Karpas-422 (cell line): ENCODE results near the gene UBE2L5. TPM values are rescaled to one million over a fixed set of nuclear protein-coding genes. Genes with fewer than 3 reads are reported as not detected.
"Not testable (repeated sequence)": the region's sequence is repeated elsewhere in the genome, so short reads cannot be mapped to it uniquely, and the experiment has no call there.

Source experiments
- DNase-seq: peaks from one replicate; pipeline ENCODE4 v3.0.0-alpha.2; 2015
- H2AFZ ChIP-seq: fragments of 200-600 bp; sonication (generic); 2 replicates; pipeline ENCODE4 v1.6.1; 2014; ENCODE audit warnings: antibody characterized with exemption, low read length, mixed read lengths
- H3K27ac ChIP-seq: fragments of 200-600 bp; sonication (generic); 2 replicates; pipeline ENCODE4 v1.5.1; 2014; ENCODE audit warnings: mild to moderate bottlenecking, low read length, moderate library complexity
- H3K27me3 ChIP-seq: fragments of 200-600 bp; sonication (generic); 2 replicates; pipeline ENCODE4 v1.6.1; 2014; ENCODE audit warnings: low read length, mixed read lengths
- H3K36me3 ChIP-seq: fragments of 200-600 bp; sonication (generic); 2 replicates; pipeline ENCODE4 v1.6.1; 2014; ENCODE audit warnings: low read length, mixed read lengths; ENCODE audit not compliant: insufficient read depth
- H3K4me1 ChIP-seq: fragments of 200-600 bp; sonication (generic); 2 replicates; pipeline ENCODE4 v1.6.1; 2014; ENCODE audit warnings: mild to moderate bottlenecking, low read length, mixed read lengths
- H3K4me2 ChIP-seq: fragments of 200-600 bp; sonication (generic); 2 replicates; pipeline ENCODE4 v1.6.1; 2014; ENCODE audit warnings: low read length, low read depth, mild to moderate bottlenecking; ENCODE audit not compliant: poor library complexity, severe bottlenecking
- H3K4me3 ChIP-seq: fragments of 200-600 bp; sonication (generic); 2 replicates; pipeline ENCODE4 v1.5.1; 2014; ENCODE audit warnings: mild to moderate bottlenecking, antibody characterized with exemption, low read length, mixed read lengths
- H3K79me2 ChIP-seq: fragments of 200-600 bp; sonication (generic); 2 replicates; pipeline ENCODE4 v1.6.1; 2014; ENCODE audit warnings: mild to moderate bottlenecking, low read length, mixed read lengths
- H3K9ac ChIP-seq: fragments of 200-600 bp; sonication (generic); 2 replicates; pipeline ENCODE4 v1.6.0; 2014; ENCODE audit warnings: low read length
- H3K9me2 ChIP-seq: fragments of 200-600 bp; sonication (generic), shearing (Covaris generic); replicated peaks from 2 replicates; pipeline ENCODE4 v1.6.0; 2014; ENCODE audit warnings: mild to moderate bottlenecking, low read length, moderate library complexity; ENCODE audit not compliant: insufficient read depth
- H3K9me3 ChIP-seq: fragments of 300-700, 200-600 bp; sonication (generic); 2 replicates; pipeline ENCODE4 v1.6.1; 2014; ENCODE audit warnings: low read length, mixed read lengths
- H4K20me1 ChIP-seq: fragments of 200-600 bp; sonication (generic); 2 replicates; pipeline ENCODE4 v1.6.1; 2014; ENCODE audit warnings: mild to moderate bottlenecking, antibody characterized with exemption, low read length, low read depth; ENCODE audit not compliant: insufficient read depth
- total RNA-seq: library from RNA; depleted of rRNA; stranded (reverse); fragments of >200 nt; shearing (Covaris generic); gene quantifications from 2 replicates; pipeline ENCODE4 v1.2.3, GENCODE V29; 2014; ENCODE audit warnings: low replicate concordance

Gene UBE2L5
- total RNA-seq, 1 experiment from 2014 or later = not detected

DNA sequence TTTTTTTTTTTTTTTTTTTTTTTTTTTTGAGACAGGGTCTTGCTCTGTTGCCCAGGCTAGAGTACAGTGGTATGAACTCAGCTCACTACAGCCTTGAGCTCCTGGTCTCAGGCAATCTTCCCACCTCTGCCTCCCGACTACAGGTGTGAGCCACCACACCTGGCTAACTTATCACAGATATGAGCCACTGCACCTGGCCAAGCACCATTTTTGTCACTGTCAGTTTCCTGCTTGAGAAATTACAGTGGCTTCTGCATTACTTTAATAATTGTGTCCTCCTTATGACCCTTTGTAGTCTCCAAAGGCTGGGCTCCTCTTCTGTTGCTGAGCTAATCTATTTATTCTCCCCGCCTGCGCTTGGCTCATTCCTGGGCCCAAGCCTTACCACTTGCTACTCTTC is 16.0 kb downstream of the UBE2L5 start:
- DNase-seq = no peak
- no peaks in the 10 kb centered on the region for H3K79me2 ChIP-seq
- H3K9me2 ChIP-seq = no peaks in the 10 kb centered on the region
- H3K36me3 ChIP-seq = no peaks in the 10 kb centered on the region
- H4K20me1 ChIP-seq = no peaks in the 10 kb centered on the region
- H3K27me3 ChIP-seq = no peaks in the 10 kb centered on the region
- H3K4me3 ChIP-seq = no peak overlapping the region
- H3K9ac ChIP-seq = no peak overlapping the region
- H3K4me2 ChIP-seq = no peak overlapping the region
- H3K4me1 ChIP-seq = peaks cover 58% of the 10 kb centered on the region
- H3K9me3 ChIP-seq = no peaks in the 10 kb centered on the region
- no peak overlapping the region for H3K27ac ChIP-seq
- no peak overlapping the region for H2AFZ ChIP-seq

- Histone ChIP-seq H2AFZ (0 out of 2 replicates have a peak overlapping the region, but pooled peaks have one; percentile 73), H3K36me3 (peaks cover 2% of the 10 kb centered on the region), H3K4me1 (peaks cover 73% of the 10 kb centered on the region)
Observed at GRCh38 chr13:30440910-30441703, 18.8 kb downstream of the UBE2L5 start.

DNA sequence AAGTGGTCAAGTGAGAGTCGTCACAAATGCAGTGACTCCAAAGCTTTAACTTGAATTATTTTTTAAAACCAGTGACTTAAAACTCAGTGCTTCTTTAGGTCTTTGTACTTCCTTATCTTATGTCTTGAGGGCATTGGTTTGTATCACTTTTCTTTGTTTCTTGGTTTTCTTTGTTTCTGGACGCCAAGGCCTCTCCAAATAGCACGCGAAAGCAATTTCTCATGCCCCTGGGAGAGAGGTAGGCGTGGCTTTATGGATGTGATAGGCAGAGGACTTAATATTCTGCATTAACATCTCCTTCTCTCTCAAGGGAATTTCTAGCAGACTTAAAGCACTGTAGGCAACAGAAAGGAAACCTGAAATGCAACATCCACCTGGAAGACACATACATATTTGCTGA is 20.6 kb downstream of the UBE2L5 start:
- H3K9ac ChIP-seq = peak overlapping the region; percentile 63
- peak overlapping the region; percentile 98 for H3K27ac ChIP-seq
- no peaks in the 10 kb centered on the region for H3K9me2 ChIP-seq
- peaks cover 74% of the 10 kb centered on the region for H3K4me1 ChIP-seq
- peaks cover 10% of the 10 kb centered on the region for H3K36me3 ChIP-seq
- H4K20me1 ChIP-seq = no peaks in the 10 kb centered on the region
- DNase-seq = peak; percentile 97
- H3K27me3 ChIP-seq = no peaks in the 10 kb centered on the region
- no peaks in the 10 kb centered on the region for H3K9me3 ChIP-seq
- peak overlapping the region; percentile 87 for H3K4me2 ChIP-seq
- peaks cover 20% of the 10 kb centered on the region for H3K79me2 ChIP-seq
- H2AFZ ChIP-seq = no peak overlapping the region
- peak overlapping the region; percentile 38 for H3K4me3 ChIP-seq

More at GRCh38 chr13:30440910-30441703, 18.8 kb downstream of the UBE2L5 start:
- Histone ChIP-seq H3K9me3 (no peaks in the 10 kb centered on the region), H3K4me2 (no peak overlapping the region), H3K27me3 (no peaks in the 10 kb centered on the region), H3K9ac (0 out of 2 replicates have a peak overlapping the region, but pooled peaks have one; percentile 2), H3K9me2 (no peaks in the 10 kb centered on the region), H3K79me2 (peaks cover 8% of the 10 kb centered on the region), H3K4me3 (no peak overlapping the region), H3K27ac (peak overlapping the region; percentile 61), H4K20me1 (no peaks in the 10 kb centered on the region)
- peak; percentile 52 for DNase-seq

GRCh38 chr13:30443491-30443890 is 21.2 kb downstream of the UBE2L5 start:
- Histone ChIP-seq H3K36me3 (peaks cover 13% of the 10 kb centered on the region), H3K4me1 (peaks cover 71% of the 10 kb centered on the region), H3K79me2 (peaks cover 22% of the 10 kb centered on the region), H3K4me2 (peak overlapping the region; percentile 87), H3K27ac (peak overlapping the region; percentile 98), H3K4me3 (peak overlapping the region; percentile 38), H3K9ac (peak overlapping the region; percentile 63)
- not testable (repeated sequence) for H3K9me2 ChIP-seq, H3K27me3 ChIP-seq, H2AFZ ChIP-seq, H3K9me3 ChIP-seq, H4K20me1 ChIP-seq
- DNase-seq = peak; percentile 84

- H3K4me3 ChIP-seq = peak overlapping the region; percentile 60
- H3K9me3 ChIP-seq = no peaks in the 10 kb centered on the region
- no peaks in the 10 kb centered on the region for H3K9me2 ChIP-seq
- no peak overlapping the region for H2AFZ ChIP-seq
- peaks cover 18% of the 10 kb centered on the region for H3K36me3 ChIP-seq
- H4K20me1 ChIP-seq = no peaks in the 10 kb centered on the region
- peak; percentile 98 for DNase-seq
- H3K27me3 ChIP-seq = no peaks in the 10 kb centered on the region
- H3K9ac ChIP-seq = peak overlapping the region; percentile 90
- H3K4me2 ChIP-seq = peak overlapping the region; percentile 87
- peaks cover 24% of the 10 kb centered on the region for H3K79me2 ChIP-seq
- H3K4me1 ChIP-seq = peaks cover 71% of the 10 kb centered on the region
- peak overlapping the region; percentile 98 for H3K27ac ChIP-seq
Observed at GRCh38 chr13:30443957-30444404, 21.7 kb downstream of the UBE2L5 start.

- Histone ChIP-seq H3K36me3 (peaks cover 20% of the 10 kb centered on the region), H3K4me2 (peak overlapping the region; percentile 87), H4K20me1 (no peaks in the 10 kb centered on the region), H3K27me3 (no peaks in the 10 kb centered on the region), H3K27ac (peak overlapping the region; percentile 98), H3K9me2 (no peaks in the 10 kb centered on the region), H3K9ac (peak overlapping the region; percentile 90), H3K9me3 (no peaks in the 10 kb centered on the region), H3K79me2 (peaks cover 27% of the 10 kb centered on the region), H2AFZ (no peak overlapping the region), H3K4me1 (peaks cover 68% of the 10 kb centered on the region), H3K4me3 (peak overlapping the region; percentile 74)
- no peak for DNase-seq
Observed at GRCh38 chr13:30446126-30446500, 23.8 kb downstream of the UBE2L5 start.

DNA sequence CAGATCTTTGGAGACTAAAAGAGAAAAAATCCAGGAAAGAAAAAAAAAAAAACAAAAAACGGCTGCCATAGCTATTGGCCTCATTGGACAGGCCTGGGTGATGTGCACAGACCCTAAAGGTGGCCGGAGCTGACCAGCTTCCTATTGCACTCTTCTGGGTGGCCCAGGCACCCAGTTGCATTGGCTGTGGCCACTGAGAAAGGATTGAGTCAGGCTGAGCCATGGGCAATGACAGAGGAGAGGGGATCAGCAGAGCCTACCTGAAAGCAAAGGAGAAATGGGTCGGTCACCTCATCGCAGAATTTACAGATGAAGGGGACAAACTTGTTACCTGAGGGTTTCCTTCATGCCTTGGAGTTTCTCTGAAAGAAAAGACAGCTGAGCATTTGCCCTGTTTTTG is 26.1 kb downstream of the UBE2L5 start:
- Histone ChIP-seq H2AFZ (no peak overlapping the region), H3K4me1 (peaks cover 64% of the 10 kb centered on the region), H3K9ac (no peak overlapping the region), H3K9me3 (no peaks in the 10 kb centered on the region), H3K4me2 (peak overlapping the region; percentile 29), H3K79me2 (peaks cover 32% of the 10 kb centered on the region), H3K9me2 (no peaks in the 10 kb centered on the region), H3K36me3 (peaks cover 24% of the 10 kb centered on the region), H3K27me3 (no peaks in the 10 kb centered on the region), H3K4me3 (no peak overlapping the region), H3K27ac (peak overlapping the region; percentile 98), H4K20me1 (no peaks in the 10 kb centered on the region)
- peak; percentile 47 for DNase-seq

DNA sequence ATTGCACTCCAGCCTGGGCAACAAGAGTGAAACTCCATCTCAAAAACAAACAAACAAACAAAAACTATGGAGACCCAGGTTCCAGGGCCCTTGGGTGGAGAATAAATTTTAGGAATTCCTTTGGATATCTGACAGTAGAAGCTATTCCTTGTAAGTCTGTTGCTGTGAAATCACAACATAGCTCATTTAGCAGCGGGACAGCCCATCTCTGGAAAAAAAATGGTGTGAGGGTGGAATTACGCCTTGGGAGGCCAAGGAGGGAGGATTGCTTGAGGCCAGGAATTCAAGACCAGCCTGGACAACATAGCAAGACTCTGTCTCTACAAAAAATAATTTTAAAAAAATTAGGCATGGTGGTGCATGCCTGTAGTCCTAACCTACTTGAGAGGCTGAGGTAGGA is 27.8 kb downstream of the UBE2L5 start:
- H3K9me3 ChIP-seq = no peaks in the 10 kb centered on the region
- H3K79me2 ChIP-seq = peaks cover 31% of the 10 kb centered on the region
- H3K4me3 ChIP-seq = no peak overlapping the region
- H3K4me1 ChIP-seq = peaks cover 62% of the 10 kb centered on the region
- no peak overlapping the region for H3K9ac ChIP-seq
- peak; percentile 45 for DNase-seq
- no peak overlapping the region for H3K4me2 ChIP-seq
- H3K36me3 ChIP-seq = peaks cover 24% of the 10 kb centered on the region
- peak overlapping the region; percentile 40 for H3K27ac ChIP-seq
- H3K9me2 ChIP-seq = no peaks in the 10 kb centered on the region
- H4K20me1 ChIP-seq = no peaks in the 10 kb centered on the region
- H3K27me3 ChIP-seq = no peaks in the 10 kb centered on the region
- no peak overlapping the region for H2AFZ ChIP-seq
